SK-N-SH (cell line): ENCODE results near the gene NIP7. TPM values are rescaled to one million over a fixed set of nuclear protein-coding genes. Genes with fewer than 3 reads are reported as not detected.

Experiments
- CTCF ChIA-PET: fragments of 300-600, 350-600 bp; formaldehyde crosslinking; extraction: SDS; loops from one replicate; lab custom pipeline; 2021; lab: Yijun Ruan, JAX
- POLR2A ChIA-PET: fragments of 350-600 bp; sonication (Branson Sonifier 250); formaldehyde crosslinking; extraction: SDS; loops from one replicate; lab custom pipeline; 2020; ENCODE audit warnings: antibody characterized with exemption, inconsistent platforms; lab: Yijun Ruan, JAX
- DNase-seq: peaks from one replicate; pipeline ENCODE4 v3.0.0; 2012
- H2AFZ ChIP-seq: fragments of 200-600 bp; sonication (generic); 2 replicates; pipeline ENCODE4 v1.8.1; 2016; ENCODE audit warnings: antibody characterized with exemption, mild to moderate bottlenecking, low read depth
- H3F3A ChIP-seq: fragments of 200-600 bp; sonication (generic); replicated peaks from 2 replicates; pipeline ENCODE3; 2016; ENCODE audit warnings: antibody characterized with exemption, mild to moderate bottlenecking; ENCODE audit not compliant: insufficient read depth
- H3K27ac ChIP-seq, 2 experiments: fragments of 200-500 bp in 1 of 2; fragments of 200-600 bp in 1 of 2; sonication (Bioruptor generic) in 1 of 2; sonication (generic), shearing (Covaris generic) in 1 of 2; 2 replicates each; pipeline versions ENCODE4 v1.5.1 to v1.6.1; 2014 to 2016; ENCODE audit warnings: low read depth in 2 of 2, inconsistent platforms in 1 of 2, low read length in 1 of 2, mild to moderate bottlenecking in 1 of 2, mixed read lengths in 1 of 2
- H3K27me3 ChIP-seq: fragments of 200-600 bp; sonication (generic), shearing (Covaris generic); 2 replicates; pipeline ENCODE4 v1.6.1; 2016; ENCODE audit warnings: mixed run types; ENCODE audit not compliant: insufficient read depth
- H3K36me3 ChIP-seq, 2 experiments: fragments of 200-500 bp in 1 of 2; fragments of 200-600 bp in 1 of 2; sonication (Bioruptor generic) in 1 of 2; sonication (generic) in 1 of 2; replicated peaks in 1 of 2; 2 replicates each; pipeline versions ENCODE3 to v1.5.1; 2014 to 2016; ENCODE audit warnings: low read length in 1 of 2, mild to moderate bottlenecking in 1 of 2; ENCODE audit not compliant: insufficient read depth in 2 of 2, control insufficient read depth in 1 of 2
- H3K4me1 ChIP-seq, 2 experiments: fragments of 200-500 bp in 1 of 2; fragments of 200-600 bp in 1 of 2; sonication (Bioruptor generic) in 1 of 2; sonication (generic), shearing (Covaris generic) in 1 of 2; 2 replicates each; pipeline versions ENCODE4 v1.5.1 to v1.6.1; 2014 to 2016; ENCODE audit warnings: low read depth in 1 of 2, low read length in 1 of 2, mixed run types in 1 of 2; ENCODE audit not compliant: insufficient read depth in 2 of 2, control insufficient read depth in 1 of 2
- H3K4me2 ChIP-seq: fragments of 200-600 bp; sonication (generic), shearing (Covaris generic); 2 replicates; pipeline ENCODE4 v1.6.1; 2017; ENCODE audit warnings: mixed run types
- H3K4me3 ChIP-seq, 2 experiments: fragments of 200-500 bp in 1 of 2; fragments of 200-600 bp in 1 of 2; sonication (Bioruptor generic) in 1 of 2; sonication (generic), shearing (Covaris generic) in 1 of 2; 2 replicates each; pipeline versions ENCODE4 v1.5.1 to v1.8.1; 2014 to 2016; ENCODE audit warnings: low read depth in 2 of 2, inconsistent platforms in 1 of 2, low read length in 1 of 2, mild to moderate bottlenecking in 1 of 2, mixed read lengths in 1 of 2, moderate library complexity in 1 of 2
- H3K79me2 ChIP-seq: fragments of 200-600 bp; sonication (generic); 2 replicates; pipeline ENCODE4 v1.8.1; 2017; ENCODE audit warnings: mild to moderate bottlenecking; ENCODE audit not compliant: insufficient read depth
- H3K9ac ChIP-seq: fragments of 200-600 bp; sonication (generic); 2 replicates; pipeline ENCODE4 v1.6.1; 2017; ENCODE audit warnings: mixed run types
- H3K9me2 ChIP-seq: fragments of 200-600 bp; sonication (generic); 2 replicates; pipeline ENCODE4 v1.6.1; 2017; ENCODE audit warnings: mixed run types
- H3K9me3 ChIP-seq: fragments of 200-600 bp; sonication (generic); 2 replicates; pipeline ENCODE4 v1.6.1; 2017; ENCODE audit warnings: mixed run types, mild to moderate bottlenecking, moderate library complexity
- H4K20me1 ChIP-seq: fragments of 200-600 bp; sonication (generic); 2 replicates; pipeline ENCODE4 v1.6.1; 2017; ENCODE audit warnings: mild to moderate bottlenecking, mixed run types; ENCODE audit not compliant: insufficient read depth
- ELF1 ChIP-seq: IDR thresholded peaks from 2 replicates; pipeline ENCODE4 v1.4.0; 2012
- EZH2phosphoT487 ChIP-seq: fragments of 200-600 bp; sonication (generic); IDR thresholded peaks from 2 replicates; pipeline ENCODE4 v1.6.1; 2017; ENCODE audit warnings: low read depth, mixed run types, mild to moderate bottlenecking, antibody characterized with exemption, moderate library complexity, borderline replicate concordance
- GABPA ChIP-seq: IDR thresholded peaks from 2 replicates; pipeline ENCODE4 v1.4.0; 2012; ENCODE audit warnings: low read depth, mild to moderate bottlenecking
- JUND ChIP-seq: IDR thresholded peaks from 2 replicates; pipeline ENCODE4 v1.4.0; 2012
- MXI1 ChIP-seq: IDR thresholded peaks from 2 replicates; pipeline ENCODE4 v1.6.1; 2012; ENCODE audit warnings: mild to moderate bottlenecking, low read depth, low read length, improper control_type of control experiment
- NFIC ChIP-seq: IDR thresholded peaks from 2 replicates; pipeline ENCODE4 v1.4.0; 2012; ENCODE audit warnings: borderline replicate concordance
- NRF1 ChIP-seq: IDR thresholded peaks from 2 replicates; pipeline ENCODE4 v1.6.1; 2012; ENCODE audit warnings: low read depth, mild to moderate bottlenecking, low read length
- POLR2AphosphoS5 ChIP-seq: IDR thresholded peaks from 2 replicates; pipeline ENCODE4 v1.6.1; 2012; ENCODE audit warnings: low read depth, low read length
- RAD21 ChIP-seq: IDR thresholded peaks from 2 replicates; pipeline ENCODE4 v1.6.1; 2012; ENCODE audit warnings: mild to moderate bottlenecking, low read length
- RCOR1 ChIP-seq: fragments of 150-350 bp; IDR thresholded peaks from 2 replicates; pipeline ENCODE4 v1.6.1; 2017; ENCODE audit warnings: antibody characterized with exemption, low read length
- RFX5 ChIP-seq: IDR thresholded peaks from 2 replicates; pipeline ENCODE4 v1.6.1; 2012; ENCODE audit warnings: mild to moderate bottlenecking, improper control_type of control experiment, low read length
- RXRA ChIP-seq: IDR thresholded peaks from 2 replicates; pipeline ENCODE4 v1.4.0; 2012; ENCODE audit warnings: low read depth, mild to moderate bottlenecking, borderline replicate concordance
- WGBS: methylation state at CpG from one replicate; pipeline ENCODE4 v1.1.6; 2017; ENCODE audit warnings: low lambda C conversion rate; 5-methylcytosine and 5-hydroxymethylcytosine counted together
- polyA plus RNA-seq, 3 experiments: library from polyadenylated mRNA; depleted of rRNA; stranded (reverse); fragments of >200 nt; gene quantifications; 2 replicates each; pipeline ENCODE4 v1.2.3, GENCODE V29; 2012
- TF ChIP-seq, protein P1 (sequence below): IDR thresholded peaks from 2 replicates; pipeline ENCODE4 v1.6.1; 2012; ENCODE audit warnings: mild to moderate bottlenecking, low read depth, low read length, moderate library complexity
- TF ChIP-seq, protein P2 (sequence below): IDR thresholded peaks from 2 replicates; pipeline ENCODE4 v1.4.0; 2012; ENCODE audit warnings: low read depth, borderline replicate concordance
- TF ChIP-seq, protein P3 (sequence below): fragments of 150-350 bp; IDR thresholded peaks from 2 replicates; pipeline ENCODE4 v1.6.1; 2017; ENCODE audit warnings: antibody characterized with exemption, low read length, low read depth, borderline replicate concordance
- TF ChIP-seq, protein P4 (sequence below): IDR thresholded peaks from 2 replicates; pipeline ENCODE4 v1.4.0; 2012; ENCODE audit warnings: low read depth

Gene NIP7
- polyA plus RNA-seq, 1 of the 3 experiments (the other 2 are of a cell fraction) = 19.0 TPM

DNA sequence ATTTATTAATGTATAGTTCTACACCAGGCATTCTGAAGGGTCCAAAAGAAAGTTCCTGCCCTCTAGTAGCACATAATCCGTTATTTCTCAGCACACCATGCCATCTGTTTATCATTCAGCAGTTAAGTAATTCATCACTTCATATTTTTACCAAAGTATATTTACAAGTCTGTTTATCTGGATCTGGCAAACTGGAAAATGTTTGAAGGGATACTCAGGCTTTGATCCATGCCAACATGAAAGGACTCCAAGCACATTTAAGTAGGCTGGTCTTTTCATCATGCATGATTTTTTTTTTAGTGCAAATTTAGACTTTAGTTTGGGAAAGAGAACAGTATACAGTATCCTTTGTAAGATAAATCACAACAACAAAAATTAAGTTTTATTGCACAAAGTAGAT, 32.5 kb upstream of the NIP7 start:
- peaks cover 7 to 16% of the 10 kb centered on the region in 2 experiments for H3K36me3 ChIP-seq
- H3K4me2 ChIP-seq = no peak overlapping the region
- WGBS = 96% methylated on average over 1 of the region's 1 CpG
- peaks cover 7% of the 10 kb centered on the region for H3K79me2 ChIP-seq
- TF ChIP-seq GABPA (no peak), EZH2phosphoT487 (no peak), RFX5 (no peak), NFIC (no peak), POLR2AphosphoS5 (no peak), NRF1 (no peak), JUND (no peak), RCOR1 (no peak), ELF1 (no peak), RAD21 (no peak), RXRA (no peak), MXI1 (no peak)
- TF ChIP-seq, protein P1, sequence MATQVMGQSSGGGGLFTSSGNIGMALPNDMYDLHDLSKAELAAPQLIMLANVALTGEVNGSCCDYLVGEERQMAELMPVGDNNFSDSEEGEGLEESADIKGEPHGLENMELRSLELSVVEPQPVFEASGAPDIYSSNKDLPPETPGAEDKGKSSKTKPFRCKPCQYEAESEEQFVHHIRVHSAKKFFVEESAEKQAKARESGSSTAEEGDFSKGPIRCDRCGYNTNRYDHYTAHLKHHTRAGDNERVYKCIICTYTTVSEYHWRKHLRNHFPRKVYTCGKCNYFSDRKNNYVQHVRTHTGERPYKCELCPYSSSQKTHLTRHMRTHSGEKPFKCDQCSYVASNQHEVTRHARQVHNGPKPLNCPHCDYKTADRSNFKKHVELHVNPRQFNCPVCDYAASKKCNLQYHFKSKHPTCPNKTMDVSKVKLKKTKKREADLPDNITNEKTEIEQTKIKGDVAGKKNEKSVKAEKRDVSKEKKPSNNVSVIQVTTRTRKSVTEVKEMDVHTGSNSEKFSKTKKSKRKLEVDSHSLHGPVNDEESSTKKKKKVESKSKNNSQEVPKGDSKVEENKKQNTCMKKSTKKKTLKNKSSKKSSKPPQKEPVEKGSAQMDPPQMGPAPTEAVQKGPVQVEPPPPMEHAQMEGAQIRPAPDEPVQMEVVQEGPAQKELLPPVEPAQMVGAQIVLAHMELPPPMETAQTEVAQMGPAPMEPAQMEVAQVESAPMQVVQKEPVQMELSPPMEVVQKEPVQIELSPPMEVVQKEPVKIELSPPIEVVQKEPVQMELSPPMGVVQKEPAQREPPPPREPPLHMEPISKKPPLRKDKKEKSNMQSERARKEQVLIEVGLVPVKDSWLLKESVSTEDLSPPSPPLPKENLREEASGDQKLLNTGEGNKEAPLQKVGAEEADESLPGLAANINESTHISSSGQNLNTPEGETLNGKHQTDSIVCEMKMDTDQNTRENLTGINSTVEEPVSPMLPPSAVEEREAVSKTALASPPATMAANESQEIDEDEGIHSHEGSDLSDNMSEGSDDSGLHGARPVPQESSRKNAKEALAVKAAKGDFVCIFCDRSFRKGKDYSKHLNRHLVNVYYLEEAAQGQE = no peak
- TF ChIP-seq, protein P2, sequence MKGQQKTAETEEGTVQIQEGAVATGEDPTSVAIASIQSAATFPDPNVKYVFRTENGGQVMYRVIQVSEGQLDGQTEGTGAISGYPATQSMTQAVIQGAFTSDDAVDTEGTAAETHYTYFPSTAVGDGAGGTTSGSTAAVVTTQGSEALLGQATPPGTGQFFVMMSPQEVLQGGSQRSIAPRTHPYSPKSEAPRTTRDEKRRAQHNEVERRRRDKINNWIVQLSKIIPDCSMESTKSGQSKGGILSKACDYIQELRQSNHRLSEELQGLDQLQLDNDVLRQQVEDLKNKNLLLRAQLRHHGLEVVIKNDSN = no peak
- TF ChIP-seq, protein P3, sequence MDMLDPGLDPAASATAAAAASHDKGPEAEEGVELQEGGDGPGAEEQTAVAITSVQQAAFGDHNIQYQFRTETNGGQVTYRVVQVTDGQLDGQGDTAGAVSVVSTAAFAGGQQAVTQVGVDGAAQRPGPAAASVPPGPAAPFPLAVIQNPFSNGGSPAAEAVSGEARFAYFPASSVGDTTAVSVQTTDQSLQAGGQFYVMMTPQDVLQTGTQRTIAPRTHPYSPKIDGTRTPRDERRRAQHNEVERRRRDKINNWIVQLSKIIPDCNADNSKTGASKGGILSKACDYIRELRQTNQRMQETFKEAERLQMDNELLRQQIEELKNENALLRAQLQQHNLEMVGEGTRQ = no peak
- TF ChIP-seq, protein P4, sequence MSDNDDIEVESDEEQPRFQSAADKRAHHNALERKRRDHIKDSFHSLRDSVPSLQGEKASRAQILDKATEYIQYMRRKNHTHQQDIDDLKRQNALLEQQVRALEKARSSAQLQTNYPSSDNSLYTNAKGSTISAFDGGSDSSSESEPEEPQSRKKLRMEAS = no peak
- peaks cover 3% of the 10 kb centered on the region; the same call in 1 of the 2 replicates for H4K20me1 ChIP-seq
- ChIA-PET CTCF (interaction anchor here (1.3 kb wide), 1 partner anchor 157 kb away, joined by 4 read pairs; no protein-coding TSS in a partner anchor), POLR2A (no interaction called here)
- no peak overlapping the region for H3K4me3 ChIP-seq
- H3K27ac ChIP-seq = no peak overlapping the region
- peaks cover 0 to 2% of the 10 kb centered on the region in 2 experiments; a peak in 1 of 4 replicates for H3K4me1 ChIP-seq
- H3K9me3 ChIP-seq = no peaks in the 10 kb centered on the region
- no peak for DNase-seq
- H3K9me2 ChIP-seq = no peaks in the 10 kb centered on the region
- H3F3A ChIP-seq = peaks cover 23% of the 10 kb centered on the region
- H2AFZ ChIP-seq = no peak overlapping the region
- no peak overlapping the region for H3K9ac ChIP-seq
- H3K27me3 ChIP-seq = no peaks in the 10 kb centered on the region
